ENCODE measurements around the gene PARD3.
"Not testable (repeated sequence)": the region's sequence is repeated elsewhere in the genome, so short reads cannot be mapped to it uniquely, and the experiment has no call there.

The PARD3 gene

DNA sequence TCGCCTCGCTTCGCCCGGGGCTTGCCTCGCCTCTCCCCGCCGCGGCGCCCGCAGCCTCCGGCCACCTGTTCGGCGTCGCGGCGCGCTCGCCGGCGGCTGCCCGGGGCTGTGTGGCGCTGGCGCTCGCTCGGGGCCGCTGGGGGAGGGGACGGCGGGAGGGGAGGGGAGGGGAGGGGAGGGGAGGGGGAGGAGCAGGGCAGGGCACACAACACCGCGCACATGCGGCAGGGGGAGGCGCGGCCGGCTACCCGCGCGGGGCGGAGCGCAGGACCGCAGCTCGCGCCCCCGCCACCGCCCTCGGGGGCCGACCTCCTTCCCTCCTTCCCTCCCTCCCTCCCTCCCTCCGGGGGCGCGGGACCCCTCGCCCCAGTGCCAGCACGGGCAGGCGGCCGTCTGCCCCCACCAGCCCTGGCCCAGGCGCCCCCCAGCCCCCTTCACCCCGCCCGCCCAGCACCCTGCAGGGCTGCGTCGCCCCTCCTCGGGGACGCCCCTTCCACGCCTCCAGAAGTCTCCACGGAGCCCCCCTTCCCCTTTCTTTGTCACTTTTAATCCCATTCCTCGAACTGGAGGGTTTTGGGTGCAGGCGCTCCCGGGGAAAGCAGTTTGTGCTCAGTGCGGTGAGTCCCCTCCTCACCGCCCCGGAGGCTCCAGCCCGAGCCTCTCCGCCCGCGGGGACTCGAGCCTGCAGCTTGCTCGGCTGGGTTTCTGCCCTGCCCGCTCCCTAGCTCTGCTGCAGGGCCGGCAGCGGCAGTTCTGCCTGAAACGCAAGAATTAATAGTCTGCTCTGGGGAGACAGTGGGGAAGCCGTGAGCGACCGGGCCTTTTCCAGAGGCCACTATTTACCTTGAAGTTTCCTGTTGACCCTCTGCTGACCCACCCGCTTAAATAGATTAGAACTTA, at the start of gene PARD3:
Gene PARD3 (minus strand): TSS at position 112 of the 900 bp plus-strand sequence. CDS start 301 bp downstream, outside the sequence.
- no peak for DNase-seq (ENCODE audit: low read depth in 2 of 2, low spot score in 1 of 2)

DNA sequence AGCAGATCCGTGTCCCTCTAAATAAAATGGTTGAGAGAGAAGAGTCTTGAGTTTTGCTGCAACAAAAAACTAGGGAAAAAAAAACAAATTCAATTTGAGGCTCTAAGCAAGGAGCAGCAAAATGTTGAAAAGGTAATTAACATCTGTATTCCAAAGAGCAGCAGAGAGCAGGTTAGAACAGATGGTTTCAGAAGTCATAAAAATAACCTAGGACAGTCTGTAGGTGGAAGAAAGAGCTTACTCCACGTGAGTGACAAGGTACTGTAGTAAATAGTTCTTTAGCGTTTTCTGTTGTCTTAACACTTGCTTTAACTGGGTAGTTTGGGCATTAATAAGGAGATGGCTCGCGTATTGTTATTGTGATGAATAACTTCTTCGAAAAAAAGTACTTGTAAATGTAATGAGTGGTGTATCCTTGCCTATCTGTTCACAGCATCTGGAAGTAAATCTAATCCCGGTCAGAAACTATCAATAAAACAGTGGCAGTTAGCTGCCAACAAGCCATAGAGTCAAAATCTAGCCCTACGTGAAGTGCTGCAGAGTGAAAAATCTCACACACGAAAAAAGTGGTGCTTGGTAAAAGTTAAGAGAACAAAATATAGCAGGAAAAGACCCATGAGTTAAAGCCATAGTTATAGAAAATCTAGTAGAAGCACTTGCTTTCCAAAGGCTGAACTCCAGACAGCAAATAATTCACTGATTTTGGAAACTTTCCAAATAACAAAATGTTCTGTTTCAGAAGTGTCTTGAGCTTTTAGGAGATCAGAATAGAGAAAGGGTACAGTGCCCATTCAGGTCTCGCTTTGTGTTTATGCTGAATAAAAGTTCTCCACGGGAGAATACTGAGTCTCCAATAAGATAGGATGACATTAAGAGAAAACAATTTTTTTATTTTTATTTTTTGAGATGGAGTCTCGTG, 49.3 kb upstream of the PARD3 start:
- DNase-seq (ENCODE audit: low read depth in 2 of 2, low spot score in 1 of 2) = no peak

DNA sequence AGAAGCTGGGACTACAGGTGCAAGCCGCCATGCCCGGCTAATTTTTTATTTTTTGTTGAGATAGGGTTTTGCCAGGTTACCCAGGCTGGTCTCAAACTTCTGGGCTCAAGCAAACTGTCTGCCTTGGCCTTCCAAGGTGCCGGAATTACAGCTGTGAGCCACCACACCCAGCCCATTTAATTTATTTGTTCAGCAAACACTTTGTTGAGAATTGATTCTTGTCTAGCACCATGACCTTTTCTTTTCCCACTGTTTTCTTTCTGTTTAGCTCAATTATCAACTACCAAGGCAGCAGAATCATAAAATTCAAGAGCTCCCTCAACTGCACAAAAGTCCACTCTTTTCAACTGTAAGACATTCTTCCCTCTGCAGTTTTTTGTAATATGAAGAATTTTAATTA, 47.8 kb upstream of the PARD3 start:
- DNase-seq (ENCODE audit: low read depth in 2 of 2, low spot score in 1 of 2) = no peak

DNA sequence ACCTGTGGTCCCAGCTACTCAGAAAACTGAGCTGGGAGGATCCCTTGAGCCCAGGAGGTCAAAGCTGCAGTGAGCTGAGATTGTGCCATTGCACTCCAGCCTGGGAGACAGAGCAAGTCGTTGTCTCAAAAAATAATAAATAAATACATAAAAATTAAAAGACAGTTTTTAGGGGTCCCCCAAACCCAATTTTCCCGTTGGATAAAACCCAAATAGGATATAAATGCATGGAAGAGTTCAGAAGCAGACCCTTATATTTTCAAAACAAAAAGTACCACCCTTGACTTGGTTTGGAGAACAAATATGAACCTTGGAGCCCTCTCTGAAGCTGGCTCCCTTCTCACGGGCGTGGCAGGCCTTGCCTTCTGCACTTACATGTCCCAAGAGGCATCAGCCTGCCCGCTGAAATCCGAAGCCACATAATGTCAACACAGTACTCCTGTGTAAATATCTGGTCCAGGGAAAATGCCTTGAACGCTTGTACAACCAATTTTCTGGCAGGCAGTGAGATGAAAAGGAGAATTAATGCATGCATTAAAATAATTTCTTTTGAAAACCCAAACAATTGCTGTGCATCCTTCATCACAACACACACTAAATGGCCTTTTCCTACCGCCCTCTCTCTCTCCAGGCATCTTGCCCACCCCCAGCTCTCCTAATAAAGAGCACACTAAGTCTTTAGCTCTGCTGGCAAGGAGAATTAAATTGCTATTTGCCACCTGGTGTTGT, 46.4 kb upstream of the PARD3 start:
- DNase-seq (ENCODE audit: low read depth in 2 of 2, low spot score in 1 of 2) = no peak

DNA sequence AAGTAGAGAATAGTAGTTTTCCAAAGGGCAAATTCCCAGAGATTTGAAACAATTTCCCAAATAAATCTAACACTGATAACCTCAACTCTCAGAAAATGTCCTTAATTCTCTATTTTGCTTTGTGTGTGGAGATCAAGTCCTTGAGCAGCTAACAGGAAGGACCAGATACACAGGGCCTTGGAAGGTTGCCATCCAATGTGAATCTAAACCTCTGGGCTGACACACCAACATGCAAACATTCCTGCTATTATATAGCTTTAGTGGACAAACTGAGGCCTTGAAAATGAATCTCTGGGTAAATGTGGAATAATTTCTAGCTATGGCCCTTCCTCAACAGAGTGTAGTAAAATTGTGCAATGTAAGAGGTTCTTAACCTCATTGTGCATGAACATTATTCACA, 44.1 kb upstream of the PARD3 start:
- no peak for DNase-seq (ENCODE audit: low read depth in 2 of 2, low spot score in 1 of 2)

DNA sequence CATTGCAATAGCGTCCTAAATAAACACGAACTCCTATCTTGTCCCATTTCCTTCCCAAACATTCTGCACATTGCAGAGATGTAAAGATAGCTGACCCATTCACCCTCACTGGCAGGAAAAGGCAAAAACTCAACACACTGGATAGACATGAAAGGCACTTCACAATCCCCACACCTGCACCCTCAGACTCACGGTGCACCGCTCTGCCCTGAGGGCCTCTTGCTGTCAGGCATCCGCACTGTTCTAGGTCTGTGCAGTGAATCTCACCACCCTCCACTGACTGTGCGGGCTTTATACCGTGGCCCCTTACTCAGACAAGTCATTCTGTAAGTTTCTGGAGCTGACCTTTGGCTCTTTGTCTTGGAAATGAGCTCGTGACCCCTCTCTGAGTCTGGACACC, 42.9 kb upstream of the PARD3 start:
- DNase-seq (ENCODE audit: low read depth in 2 of 2, low spot score in 1 of 2) = no peak

DNA sequence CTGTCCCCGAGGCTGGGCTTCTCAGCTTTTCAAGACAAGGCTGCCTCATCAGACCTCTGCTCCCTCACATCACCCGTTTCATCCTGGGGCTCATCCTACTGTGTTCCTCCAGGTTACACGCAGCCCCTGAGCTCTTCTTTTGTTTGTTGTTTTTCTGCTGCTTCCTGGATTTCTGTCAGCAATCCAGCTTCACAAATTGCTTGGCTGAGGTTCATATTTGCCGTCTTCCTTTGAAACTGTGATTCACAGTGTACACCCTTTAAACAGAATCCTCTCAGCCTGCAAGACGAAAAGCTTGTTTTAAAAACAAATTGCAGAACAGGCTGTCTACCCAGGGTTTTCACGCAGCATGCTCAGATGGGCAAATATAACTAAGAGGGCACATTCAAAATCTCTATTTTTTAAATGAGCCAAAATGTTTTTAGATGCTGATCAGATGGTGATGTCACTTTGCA, 39.1 kb upstream of the PARD3 start:
- DNase-seq (ENCODE audit: low read depth in 2 of 2, low spot score in 1 of 2) = no peak

DNA sequence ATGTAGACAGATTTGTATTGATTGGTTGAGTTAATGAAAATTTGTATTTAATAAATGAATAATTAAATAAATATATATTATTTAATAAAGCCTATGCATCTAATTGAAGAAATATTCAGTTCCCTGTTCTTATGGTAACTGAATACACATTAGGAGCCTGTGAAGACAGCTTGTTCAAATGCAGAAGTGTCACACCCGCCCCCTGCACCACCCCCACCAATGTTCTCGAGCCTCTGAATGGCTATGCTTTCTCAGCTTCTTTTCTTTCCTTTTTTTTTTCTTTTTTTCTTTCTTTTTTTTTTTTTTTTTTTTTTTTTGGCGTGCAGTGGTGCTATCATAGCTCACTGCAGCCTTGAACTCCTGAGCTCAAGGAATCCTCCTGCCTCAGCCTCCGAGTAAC, 38.3 kb upstream of the PARD3 start:
- DNase-seq (ENCODE audit: low read depth in 2 of 2, low spot score in 1 of 2) = no peak

DNA sequence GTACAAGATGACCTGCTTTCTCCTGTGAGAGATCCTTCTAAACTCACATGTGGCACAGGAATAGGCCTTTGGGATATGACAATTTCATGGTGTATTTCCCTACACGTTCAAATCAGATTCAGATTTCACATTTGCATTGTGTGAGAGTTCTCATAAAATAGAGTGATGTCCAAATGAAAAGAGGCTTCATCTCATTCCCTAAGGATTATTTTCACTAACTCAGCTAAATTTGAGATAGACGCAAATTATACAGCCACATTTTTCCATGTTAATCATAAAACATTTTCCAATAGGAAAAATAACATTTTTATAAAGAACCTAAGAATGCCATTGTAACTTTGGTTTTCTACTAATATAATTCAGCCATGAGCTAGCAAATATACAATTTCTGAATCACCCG, 35.5 kb upstream of the PARD3 start:
- DNase-seq (ENCODE audit: low read depth in 2 of 2, low spot score in 1 of 2) = no peak

DNA sequence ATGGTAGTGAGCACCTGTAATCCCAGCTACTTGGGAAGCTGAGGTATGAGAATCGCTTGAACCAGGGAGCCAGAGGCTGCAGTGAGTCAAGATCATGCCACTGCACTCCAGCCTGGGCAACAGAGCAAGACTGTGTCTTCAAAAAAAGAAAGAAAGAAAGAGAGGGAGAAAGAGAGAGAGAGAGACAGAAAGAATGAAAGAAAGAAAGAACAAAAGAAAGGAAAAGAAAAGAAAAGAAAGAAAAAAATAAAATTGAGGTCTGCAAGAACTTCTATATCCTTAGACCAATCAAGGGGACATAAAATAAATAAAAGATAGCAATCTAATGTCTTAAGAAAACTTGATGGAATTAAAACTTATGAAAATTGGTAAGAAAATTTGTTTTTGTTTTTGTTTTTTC, 34.9 kb upstream of the PARD3 start:
- no peak for DNase-seq (ENCODE audit: low read depth in 2 of 2, low spot score in 1 of 2)

DNA sequence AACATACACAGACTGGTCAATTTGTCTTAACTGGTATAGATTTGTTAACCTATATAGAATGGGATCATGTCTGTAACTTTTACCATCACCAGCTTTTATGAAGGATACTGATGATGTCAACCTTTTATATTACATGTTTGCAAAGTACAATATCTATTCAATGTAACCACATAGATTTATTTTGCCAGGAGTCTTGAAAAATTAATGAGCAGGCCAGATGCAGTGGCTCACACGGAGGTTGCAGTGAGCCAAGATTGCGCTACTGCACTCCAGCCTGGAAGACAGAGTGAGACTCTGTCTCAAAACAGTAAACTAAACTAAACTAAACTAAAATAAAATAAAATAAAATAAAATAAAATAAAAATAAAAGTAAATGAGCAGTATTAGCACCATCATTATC, 30.0 kb upstream of the PARD3 start:
- no peak for DNase-seq (ENCODE audit: low read depth in 2 of 2, low spot score in 1 of 2)

DNA sequence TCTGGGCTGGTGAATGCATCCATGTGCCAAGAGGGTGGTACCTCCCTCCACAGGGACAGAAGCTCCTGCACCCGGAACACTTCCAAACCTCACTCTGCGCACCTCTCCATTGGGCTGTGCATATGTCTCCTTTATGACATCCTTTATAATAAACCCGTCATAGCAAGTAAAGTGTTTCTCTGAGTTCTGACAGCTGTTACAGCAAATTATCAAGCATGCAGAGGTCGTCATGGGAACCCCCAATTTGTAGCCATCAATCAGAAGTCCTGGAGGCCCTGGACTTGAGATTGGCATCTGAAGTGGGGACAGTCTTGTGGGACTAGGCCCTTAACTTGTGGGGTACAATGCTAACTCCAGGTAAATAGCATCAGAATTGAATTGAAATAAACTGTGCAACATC, 29.4 kb upstream of the PARD3 start:
- DNase-seq (ENCODE audit: low read depth in 2 of 2, low spot score in 1 of 2) = no peak

DNA sequence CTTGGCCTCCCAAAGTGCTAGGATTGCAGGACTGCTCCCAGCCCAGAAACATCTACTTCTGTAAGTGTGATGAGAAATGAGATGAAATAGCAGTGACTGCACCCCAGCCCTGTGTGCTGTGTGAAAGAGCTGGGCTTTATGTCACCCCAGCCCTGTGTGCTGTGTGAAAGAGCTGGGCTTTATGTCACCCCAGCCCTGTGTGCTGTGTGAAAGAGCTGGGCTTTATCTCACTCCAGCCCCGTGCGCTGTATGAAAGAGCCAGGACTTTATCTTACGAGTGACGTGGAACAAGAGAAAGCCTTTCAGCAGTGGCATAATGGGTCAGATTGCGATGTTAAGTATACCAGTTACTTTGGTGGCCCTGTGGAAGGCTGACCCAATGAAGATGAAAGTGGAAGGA, 28.4 kb upstream of the PARD3 start:
- not testable (repeated sequence) for DNase-seq (ENCODE audit: low read depth in 2 of 2, low spot score in 1 of 2)

DNA sequence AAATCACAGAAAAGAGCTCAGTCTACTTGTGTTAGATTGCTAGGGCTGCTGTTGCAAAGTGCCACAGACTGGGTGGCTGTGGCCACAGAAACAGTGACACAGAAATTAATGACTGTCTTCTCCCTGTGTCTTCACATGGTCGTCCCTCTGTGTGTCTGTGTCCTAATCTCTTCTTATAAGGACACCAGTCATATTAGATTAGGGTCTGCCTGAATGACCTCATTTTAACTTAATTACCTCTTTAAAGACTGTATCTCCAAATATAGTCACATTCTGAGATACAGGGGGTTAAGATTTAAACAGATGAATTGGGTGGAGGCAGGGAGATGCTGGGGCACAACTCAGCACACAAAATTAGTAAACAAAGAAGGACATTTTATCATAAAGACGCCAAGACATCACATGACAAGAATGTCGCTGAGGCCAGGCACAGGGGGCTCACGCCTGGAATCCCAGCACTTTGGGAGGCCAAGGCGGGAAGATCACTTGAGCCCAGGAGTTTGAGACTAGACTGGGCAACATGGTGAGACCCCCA, 23.3 kb upstream of the PARD3 start:
- DNase-seq (ENCODE audit: low read depth in 2 of 2, low spot score in 1 of 2) = no peak

DNA sequence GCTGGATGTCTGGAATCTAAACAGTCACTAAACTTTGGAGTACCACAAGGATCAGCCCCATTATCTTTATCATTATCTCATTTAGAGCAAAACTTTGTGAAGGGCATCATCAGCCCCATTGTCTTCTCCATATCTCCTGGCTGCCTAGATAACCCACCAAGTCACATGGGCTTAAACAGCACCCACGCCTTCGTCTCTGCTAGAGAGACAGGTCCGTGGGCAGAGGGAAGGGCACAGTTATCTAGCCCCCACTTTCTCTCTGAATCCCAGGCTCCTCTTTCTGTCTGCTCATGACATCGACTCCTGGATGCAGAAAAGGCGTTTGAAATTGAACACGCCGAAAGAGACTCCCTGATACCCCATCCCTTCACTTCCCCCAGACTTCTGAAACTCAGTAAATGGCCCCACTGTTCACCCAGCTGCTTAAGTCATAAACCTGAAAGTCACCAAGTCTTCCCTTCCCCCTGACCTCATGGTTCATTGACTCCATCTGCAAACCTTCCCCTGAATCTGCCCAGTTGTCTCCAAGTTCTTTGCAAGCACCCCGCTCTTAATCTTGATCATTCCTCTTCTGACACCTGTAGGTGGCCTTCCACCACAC, 20.9 kb upstream of the PARD3 start:
- no peak for DNase-seq (ENCODE audit: low read depth in 2 of 2, low spot score in 1 of 2)

DNA sequence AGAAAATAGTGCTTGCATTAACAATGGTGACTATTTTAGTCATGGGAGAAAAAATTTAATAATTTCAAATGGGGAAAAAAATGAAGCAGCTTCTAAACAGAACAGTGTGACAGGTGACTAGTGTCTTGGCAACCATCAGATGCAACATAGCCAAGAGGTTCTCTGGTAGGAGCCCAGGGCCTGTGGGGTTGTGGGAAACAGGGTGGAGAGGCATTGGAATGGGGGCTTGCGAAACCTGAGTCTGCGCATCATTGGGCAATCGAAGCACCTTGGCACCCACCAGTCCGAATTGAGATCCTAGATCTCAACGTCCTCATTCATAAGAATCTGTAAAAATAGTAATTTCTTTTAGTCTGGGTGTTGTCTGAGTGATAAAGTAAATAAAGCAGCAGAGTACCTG, 19.2 kb upstream of the PARD3 start:
- DNase-seq (ENCODE audit: low read depth in 2 of 2, low spot score in 1 of 2) = no peak

DNA sequence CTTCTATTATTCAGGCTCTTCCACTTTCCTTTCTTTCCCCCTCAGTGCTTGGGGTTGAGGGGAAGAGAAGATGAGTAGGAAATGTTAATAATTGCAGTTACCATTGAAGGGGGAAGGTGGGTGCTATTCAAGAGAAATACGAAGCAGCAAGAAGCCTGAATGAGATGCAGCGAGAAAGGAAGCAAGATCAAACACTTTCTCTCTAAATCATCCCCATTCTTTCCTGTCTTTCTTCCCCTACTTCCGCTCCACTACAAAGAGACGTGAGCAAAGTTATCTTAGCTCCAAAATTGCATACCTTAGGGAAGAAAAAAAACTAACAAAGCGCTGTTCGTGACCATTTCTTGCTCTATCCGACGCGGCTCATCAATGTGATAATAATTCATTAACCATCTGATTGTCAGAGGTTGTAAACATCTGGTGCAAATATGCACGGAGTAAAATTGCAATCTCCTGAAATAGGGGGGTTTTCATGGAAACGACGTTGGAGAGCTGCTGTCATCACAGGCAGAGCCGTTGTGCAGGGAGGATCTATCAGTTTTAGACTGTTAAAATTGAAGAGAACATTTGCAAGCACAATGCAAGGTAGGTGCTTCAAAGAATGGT, 15.2 kb upstream of the PARD3 start:
- DNase-seq (ENCODE audit: low read depth in 2 of 2, low spot score in 1 of 2) = no peak

DNA sequence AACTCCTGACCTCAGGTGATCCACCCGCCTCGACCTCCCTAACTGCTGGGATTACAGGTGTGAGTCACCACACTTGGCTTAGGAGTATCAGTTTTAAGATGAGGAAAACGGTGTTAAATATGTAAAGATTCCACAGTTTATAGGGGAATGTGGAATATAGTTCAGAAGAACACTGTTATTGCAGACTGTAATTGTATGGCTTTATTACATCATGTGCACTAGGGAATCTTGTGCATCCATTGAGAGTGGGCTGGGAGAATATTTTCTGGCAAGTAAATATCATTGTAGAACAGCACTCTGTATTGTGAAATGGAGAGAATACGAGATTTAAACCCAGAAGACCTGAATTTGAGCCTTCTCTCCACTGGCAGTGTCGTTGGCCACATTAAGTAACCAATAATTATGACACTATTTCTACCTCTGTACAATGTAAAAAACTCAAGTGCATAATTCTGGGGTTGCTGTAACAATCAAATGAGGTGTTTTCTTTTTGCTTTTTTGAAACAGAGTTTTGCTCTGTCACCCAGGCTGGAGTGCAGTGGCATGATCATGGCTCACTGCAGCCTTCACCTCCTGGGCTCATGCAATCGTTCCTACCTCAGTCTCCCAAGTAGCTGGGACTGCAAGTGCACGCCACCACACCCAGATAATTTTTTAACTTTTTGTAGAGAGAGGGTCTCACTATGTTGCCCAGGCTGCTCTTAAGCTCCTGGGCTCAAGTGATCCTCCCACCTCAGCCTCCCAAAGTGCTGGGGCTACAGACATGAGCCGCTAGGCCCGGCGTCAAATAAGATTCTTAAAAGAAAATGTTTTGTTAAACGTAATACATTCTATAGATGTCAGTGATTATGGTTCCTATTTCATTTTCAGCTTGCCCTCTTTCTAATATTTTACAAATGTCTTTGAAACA, 12.0 kb upstream of the PARD3 start:
- DNase-seq (ENCODE audit: low read depth in 2 of 2, low spot score in 1 of 2) = no peak

DNA sequence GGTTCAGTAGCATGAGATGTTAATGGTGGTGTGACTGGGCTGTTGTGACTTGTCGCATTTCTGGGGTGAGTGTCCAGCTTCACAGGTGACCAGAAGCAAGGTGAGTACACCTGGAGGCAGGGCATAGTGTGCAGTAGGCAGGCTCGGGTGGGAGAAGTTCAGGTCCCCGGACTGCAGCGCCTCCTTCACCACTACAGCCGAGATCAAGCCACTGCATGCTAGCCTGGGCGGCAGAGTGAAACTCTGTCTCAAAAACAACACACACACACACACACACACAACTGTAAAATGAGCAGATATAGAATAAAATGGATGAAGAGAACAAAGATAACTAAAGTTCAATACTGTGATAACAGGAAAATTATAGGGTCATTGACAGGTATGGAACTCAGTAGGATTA, 11.1 kb upstream of the PARD3 start:
- DNase-seq (ENCODE audit: low read depth in 2 of 2, low spot score in 1 of 2) = no peak

Data from stimulated activated CD8-positive, alpha-beta memory T cell treated with anti-CD3 and anti-CD28 coated beads, Interleukin-4, amount 100 ng/mL, for 1 hour (primary cell).